Mucosa of stomach (tissue), 1 donor: ENCODE results near the gene SERPINA3.
"Not testable (repeated sequence)": the region's sequence is repeated elsewhere in the genome, so short reads cannot be mapped to it uniquely, and the experiment has no call there.

Experiments
- H3K27me3 ChIP-seq: one replicate; pipeline ENCODE4 v1.7.0; 2013; ENCODE audit warnings: mild to moderate bottlenecking, low read length; ENCODE audit not compliant: control insufficient read depth, insufficient read depth
- H3K36me3 ChIP-seq: one replicate; pipeline ENCODE4 v1.7.0; 2013; ENCODE audit warnings: low read length; ENCODE audit not compliant: control insufficient read depth, insufficient read depth
- H3K4me1 ChIP-seq: one replicate; pipeline ENCODE4 v1.7.0; 2013; ENCODE audit warnings: mild to moderate bottlenecking, low read length; ENCODE audit not compliant: control insufficient read depth, insufficient read depth
- H3K4me3 ChIP-seq: one replicate; pipeline ENCODE4 v1.7.0; 2013; ENCODE audit warnings: low read length
- H3K9ac ChIP-seq: one replicate; pipeline ENCODE4 v1.7.0; 2013; ENCODE audit warnings: mild to moderate bottlenecking, low read length, moderate library complexity
- H3K9me3 ChIP-seq: one replicate; pipeline ENCODE4 v1.7.0; 2013; ENCODE audit warnings: mild to moderate bottlenecking, low read length, moderate library complexity; ENCODE audit not compliant: control insufficient read depth
- donor health status: Pancreatic carcinoma.

Gene SERPINA3

DNA sequence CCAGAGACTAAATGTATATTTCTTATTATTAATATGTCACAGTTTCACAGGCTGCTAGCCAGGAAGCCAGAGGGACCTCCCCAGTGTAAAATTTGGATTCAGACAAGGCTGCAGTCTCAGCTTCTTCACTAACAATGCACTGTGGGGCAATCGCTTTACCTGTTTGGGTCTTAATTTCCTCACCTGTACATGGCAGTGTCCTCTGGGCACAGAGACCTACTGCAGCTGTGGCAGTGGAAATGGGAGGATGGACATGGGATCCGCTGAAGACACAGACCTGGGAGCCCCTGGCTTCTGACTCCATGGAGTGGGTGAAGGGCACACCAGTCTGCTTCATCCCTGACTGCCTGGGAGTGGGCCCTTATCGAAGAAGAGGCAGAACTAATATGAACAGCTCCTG is 37.9 kb upstream of the SERPINA3 start:
- H3K4me3 ChIP-seq, result no peak overlapping the region
- H3K9ac ChIP-seq, result no peak overlapping the region
- no peaks in the 10 kb centered on the region for H3K9me3 ChIP-seq
- no peaks in the 10 kb centered on the region for H3K27me3 ChIP-seq
- H3K4me1 ChIP-seq, result peaks cover 16% of the 10 kb centered on the region
- no peaks in the 10 kb centered on the region for H3K36me3 ChIP-seq

DNA sequence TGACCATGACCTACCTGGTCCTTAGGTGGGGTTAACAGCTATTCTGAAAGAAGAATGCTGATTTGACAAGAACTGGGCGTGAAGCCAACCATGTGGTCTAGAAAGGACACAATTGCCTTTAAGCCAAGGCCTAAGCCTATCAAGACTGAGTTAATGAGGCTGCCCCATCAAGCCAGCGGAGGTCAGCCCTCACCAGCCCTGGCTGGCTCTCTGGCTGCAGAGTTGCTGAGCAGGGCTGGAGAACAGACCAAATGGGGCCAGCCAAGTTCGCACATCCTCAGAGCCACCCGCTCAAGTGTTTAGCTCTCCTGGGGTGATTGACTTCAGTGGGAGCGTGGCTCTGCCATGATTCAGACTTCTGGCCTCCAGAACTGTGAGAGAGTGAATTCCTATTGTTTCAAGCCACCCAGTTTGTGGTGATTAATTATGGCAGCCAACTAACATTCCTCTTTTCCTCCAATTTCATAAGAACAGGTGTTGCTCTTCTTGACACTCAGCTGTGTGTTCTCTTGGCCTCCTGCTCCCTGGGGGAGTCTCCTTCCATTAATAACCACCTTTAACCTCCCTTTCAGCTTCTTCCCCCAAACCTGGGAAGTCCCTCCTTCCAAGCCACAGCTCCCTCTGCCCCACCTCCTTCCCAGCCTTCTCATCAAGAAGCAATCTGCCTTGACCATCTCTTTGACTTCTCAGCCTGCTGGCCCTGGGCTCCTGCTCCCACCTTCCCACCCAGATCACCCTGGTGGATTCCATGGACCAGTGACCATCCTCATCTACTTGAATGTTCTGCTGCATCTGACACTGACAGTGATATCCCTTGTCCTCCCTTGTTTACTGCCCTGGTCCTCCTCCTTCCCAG is 36.2 kb upstream of the SERPINA3 start:
- Histone ChIP-seq H3K9me3 (no peaks in the 10 kb centered on the region), H3K27me3 (no peaks in the 10 kb centered on the region)

DNA sequence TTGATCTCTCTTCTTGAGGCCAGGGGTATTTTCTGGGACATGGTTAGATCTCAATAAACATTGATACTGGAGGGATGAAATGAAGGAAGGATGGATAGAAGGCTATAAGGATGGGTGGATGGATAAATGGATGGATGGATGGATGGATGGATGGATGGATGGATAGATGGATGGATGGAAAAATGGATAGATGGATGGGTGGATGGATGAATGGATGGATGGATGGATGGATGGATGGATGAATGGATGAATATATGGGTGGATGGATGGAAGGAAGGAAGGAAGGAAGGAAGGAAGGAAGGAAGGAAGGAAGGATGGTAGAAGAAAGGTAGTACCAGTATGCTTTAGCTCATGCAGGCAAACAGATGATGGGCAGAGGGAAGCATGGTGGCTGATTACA is 34.7 kb upstream of the SERPINA3 start:
- H3K9me3 ChIP-seq, H3K36me3 ChIP-seq, H3K9ac ChIP-seq, H3K4me1 ChIP-seq, H3K4me3 ChIP-seq, H3K27me3 ChIP-seq: not testable (repeated sequence)

More for the DNA sequence above, 36.2 kb upstream of the SERPINA3 start:
- no peak overlapping the region for H3K4me3 ChIP-seq
- H3K4me1 ChIP-seq, result peaks cover 16% of the 10 kb centered on the region
- no peak overlapping the region for H3K9ac ChIP-seq
- H3K36me3 ChIP-seq, result no peaks in the 10 kb centered on the region

DNA sequence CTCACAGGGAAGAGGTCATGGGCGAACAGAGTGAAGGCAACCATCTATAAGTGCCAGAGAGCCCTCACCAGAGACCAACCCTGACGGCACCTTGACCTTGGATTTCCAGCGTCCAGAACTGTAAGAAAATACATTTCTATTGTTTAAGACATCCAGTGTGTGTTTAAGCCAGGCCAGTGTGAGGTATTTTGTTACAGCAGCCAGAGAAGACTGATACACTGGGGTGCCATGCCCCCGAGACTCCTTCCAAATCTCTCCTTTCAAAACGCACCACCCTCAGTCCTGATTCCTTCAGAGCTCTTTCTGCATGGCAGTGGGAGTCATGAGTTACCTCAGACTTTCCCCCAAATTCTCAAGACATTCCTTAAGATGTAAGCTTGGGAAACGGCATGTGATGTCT is 33.5 kb upstream of the SERPINA3 start:
- Histone ChIP-seq H3K27me3 (no peaks in the 10 kb centered on the region), H3K4me1 (no peaks in the 10 kb centered on the region)

DNA sequence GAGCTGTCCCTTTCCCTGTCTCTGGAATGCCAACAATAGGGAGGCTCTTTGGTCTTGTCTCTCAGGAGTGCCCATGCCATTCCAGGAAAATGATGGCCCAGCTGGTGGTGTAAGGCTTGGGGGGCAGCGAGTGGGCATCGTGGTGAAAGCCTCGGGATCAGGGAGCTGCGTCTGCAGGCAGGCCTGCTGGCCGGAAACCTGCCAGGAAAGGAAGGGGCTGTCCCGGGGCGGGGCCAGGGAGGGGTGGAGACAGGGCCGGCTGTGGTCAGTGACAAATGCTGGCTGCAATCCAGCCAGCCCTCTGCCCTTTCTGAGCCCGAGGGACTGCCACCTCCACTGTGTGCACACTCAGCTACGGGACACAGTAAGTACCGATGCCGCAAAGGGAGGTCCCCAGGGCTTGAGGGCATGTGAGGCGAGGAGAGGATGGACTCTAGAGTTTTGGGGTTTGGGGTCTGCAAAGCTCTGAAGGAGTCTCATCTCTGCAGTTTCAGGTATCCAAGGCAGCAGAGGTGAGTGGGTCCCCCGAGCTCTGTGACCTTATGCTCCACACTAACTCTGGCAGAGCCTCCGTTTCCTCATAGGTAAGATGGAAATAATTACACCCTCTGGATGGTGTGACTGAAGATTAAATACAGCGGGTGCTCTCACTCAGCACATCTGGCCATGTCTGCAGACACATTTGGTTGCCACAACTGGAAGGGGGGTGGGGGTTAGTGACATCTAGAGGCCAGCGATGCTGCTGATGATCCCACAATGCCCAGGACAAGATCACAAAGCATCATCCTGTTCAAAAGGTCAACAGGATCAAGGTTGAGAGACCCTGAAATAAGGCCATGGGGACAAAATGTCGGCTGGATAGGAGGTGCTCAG is 30.8 kb upstream of the SERPINA3 start, which contains the start of gene SERPINA5:
SERPINA5 (plus strand) TSS at position 300 of the 873 bp plus-strand sequence. CDS start 5,937 bp downstream, outside the sequence.
- H3K36me3 ChIP-seq, result no peaks in the 10 kb centered on the region
- no peak within 1 kb of the TSS for H3K9ac ChIP-seq
- no peak within 1 kb of the TSS for H3K4me3 ChIP-seq
- no peaks in the 10 kb centered on the region for H3K4me1 ChIP-seq
- no peaks in the 10 kb centered on the region for H3K27me3 ChIP-seq
- no peaks in the 10 kb centered on the region for H3K9me3 ChIP-seq

More for the DNA sequence above, 33.5 kb upstream of the SERPINA3 start:
- Histone ChIP-seq H3K9ac (no peak overlapping the region), H3K9me3 (no peaks in the 10 kb centered on the region), H3K36me3 (no peaks in the 10 kb centered on the region), H3K4me3 (no peak overlapping the region)

DNA sequence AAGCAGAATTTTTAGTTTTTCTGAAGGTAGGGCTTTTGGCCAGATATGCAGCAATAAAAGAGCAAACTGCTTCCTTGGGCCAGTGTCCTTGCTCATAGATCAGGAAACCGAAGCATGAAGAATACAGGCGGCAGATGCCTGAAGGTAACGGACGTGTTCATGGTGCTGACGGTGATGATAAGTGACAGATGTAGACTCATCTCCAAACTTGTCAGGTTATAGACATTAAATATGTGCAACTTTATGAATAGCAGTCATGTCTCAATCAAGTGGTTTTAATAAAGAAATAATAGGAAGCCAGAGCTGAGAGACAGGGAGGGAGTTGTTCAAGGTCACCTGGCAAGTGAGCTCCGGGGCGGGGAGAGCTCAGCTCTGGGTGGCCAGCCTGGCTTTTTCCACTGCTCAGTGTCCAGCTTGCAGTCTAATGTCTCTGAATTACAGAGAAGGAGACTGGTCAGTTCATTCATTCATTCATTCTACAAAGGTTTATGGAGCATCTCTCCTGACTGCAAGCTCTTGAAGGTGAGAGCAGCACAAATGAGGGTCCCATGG is 29.9 kb upstream of the SERPINA3 start:
- Histone ChIP-seq H3K9me3 (no peaks in the 10 kb centered on the region), H3K27me3 (no peaks in the 10 kb centered on the region), H3K4me1 (no peaks in the 10 kb centered on the region), H3K9ac (no peak overlapping the region), H3K36me3 (no peaks in the 10 kb centered on the region), H3K4me3 (no peak overlapping the region)

DNA sequence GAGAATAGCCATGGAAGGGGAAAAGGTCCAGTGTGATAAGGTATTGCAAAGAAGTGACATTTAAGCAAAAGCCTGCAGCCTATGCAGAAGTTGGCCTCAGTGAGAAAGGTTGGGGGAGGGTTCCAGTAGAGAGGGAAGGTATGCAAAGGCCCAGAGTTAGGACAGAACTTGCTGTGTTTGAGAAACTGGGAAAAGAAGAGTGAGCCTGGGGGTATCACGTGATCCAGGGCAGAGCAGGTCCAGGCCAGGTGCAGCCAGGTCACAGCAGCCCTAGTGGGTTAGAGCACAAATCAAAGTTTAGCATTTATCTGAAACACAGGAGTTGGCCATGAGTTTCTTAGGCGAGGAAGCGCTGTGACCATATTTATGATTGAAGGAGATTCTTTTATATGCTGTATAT is 29.3 kb upstream of the SERPINA3 start:
- no peaks in the 10 kb centered on the region for H3K27me3 ChIP-seq
- no peak overlapping the region for H3K4me3 ChIP-seq
- H3K36me3 ChIP-seq, result no peaks in the 10 kb centered on the region
- no peaks in the 10 kb centered on the region for H3K9me3 ChIP-seq
- H3K4me1 ChIP-seq, result no peaks in the 10 kb centered on the region
- no peak overlapping the region for H3K9ac ChIP-seq

DNA sequence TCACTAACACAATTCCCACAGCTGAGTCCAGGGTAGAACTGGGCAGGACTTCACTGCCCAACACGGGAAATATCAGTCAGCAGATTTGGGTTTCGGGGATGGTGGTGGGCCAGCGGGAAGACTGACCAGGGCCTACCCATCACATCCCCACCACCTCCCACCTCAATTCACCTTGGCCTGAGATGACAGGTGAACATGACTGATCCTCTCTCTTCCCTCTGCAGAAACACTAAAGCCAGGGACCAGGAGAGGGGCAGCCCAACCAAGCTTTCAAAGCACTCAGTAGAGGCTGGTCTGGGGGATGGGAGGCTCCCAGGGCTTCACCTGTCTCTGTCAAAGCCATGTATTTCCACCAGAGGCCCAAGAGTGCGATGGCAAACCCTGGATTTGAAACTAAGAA is 28.6 kb upstream of the SERPINA3 start:
- Histone ChIP-seq H3K9me3 (no peaks in the 10 kb centered on the region), H3K36me3 (no peaks in the 10 kb centered on the region), H3K9ac (no peak overlapping the region), H3K4me1 (no peaks in the 10 kb centered on the region), H3K4me3 (no peak overlapping the region), H3K27me3 (no peaks in the 10 kb centered on the region)

DNA sequence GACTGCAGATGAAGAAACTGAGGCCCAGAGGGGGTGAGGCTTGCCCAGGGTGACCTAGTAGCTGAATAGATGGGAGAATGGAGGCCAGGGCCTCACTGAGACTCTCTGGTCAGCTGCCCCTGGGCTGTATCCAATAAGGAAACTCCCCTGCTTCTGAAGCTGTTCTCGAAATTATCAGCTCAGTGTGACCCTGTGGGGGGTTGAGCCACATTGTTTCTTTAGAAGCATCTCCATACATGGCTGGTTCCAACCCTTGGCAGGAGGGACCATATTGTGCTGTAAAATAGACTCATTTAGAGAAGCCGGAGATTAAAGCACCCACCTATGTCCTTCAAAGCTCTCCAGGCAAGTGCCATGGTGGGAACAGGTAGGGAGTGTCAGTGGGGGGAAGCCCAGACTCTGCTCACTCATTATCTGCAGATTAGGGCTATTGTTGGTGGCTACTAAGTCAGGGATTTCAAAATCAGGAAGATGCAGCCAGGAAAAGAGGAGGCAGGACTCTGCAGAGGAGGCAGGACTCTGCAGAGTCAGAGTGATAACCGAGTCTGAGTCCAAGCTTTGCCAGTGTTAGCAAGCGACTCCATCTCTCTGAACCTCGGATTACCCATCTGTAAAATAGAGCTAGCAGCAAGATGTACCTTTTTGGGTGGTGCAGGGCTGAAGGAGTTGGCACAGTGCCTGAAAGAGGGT is 27.5 kb upstream of the SERPINA3 start:
- H3K9ac ChIP-seq, result no peak overlapping the region
- H3K36me3 ChIP-seq, result no peaks in the 10 kb centered on the region
- H3K4me3 ChIP-seq, result no peak overlapping the region
- no peaks in the 10 kb centered on the region for H3K4me1 ChIP-seq
- H3K27me3 ChIP-seq, result no peaks in the 10 kb centered on the region
- no peaks in the 10 kb centered on the region for H3K9me3 ChIP-seq

DNA sequence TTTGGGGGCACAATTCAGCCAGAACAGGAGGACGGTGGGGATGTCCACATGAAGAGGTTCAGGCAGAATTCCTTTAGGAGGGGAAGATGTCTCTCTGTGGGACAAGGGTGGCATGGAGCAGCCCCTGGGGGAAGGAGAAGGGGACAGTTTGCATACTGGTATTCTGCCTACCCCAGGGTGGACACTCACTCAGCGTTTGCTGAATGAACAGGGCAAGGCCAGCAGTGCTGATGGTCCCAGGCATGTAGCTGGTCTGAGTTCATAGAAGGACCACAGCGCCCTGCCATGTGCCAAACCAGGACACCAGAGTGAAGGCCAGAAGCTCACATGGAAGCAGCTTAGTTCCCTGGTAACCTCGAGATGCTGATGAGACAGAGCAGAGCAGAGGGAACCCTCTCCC is 25.6 kb upstream of the SERPINA3 start:
- Histone ChIP-seq H3K4me1 (no peaks in the 10 kb centered on the region), H3K27me3 (no peaks in the 10 kb centered on the region), H3K36me3 (no peaks in the 10 kb centered on the region)

DNA sequence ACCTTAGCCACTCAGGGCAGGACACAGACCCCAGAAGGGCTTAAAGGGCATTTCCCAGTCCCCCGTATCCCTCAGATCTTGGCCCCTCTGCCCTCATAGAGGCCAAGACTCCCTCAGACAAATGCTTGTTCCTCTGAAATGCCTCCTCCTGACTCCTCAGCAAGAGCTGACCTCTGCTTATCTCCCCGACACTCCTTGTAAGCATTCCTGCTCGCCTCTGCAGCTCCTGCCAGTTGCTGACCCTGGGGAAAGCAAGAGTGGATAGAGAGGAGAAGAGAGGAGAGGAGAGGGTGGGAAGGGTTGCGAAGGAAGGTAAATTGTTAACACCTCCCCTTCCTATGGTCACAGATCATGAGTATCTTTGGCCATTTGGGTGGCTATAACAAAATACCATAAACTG is 23.9 kb upstream of the SERPINA3 start:
- Histone ChIP-seq H3K4me3 (no peak overlapping the region), H3K36me3 (no peaks in the 10 kb centered on the region), H3K9me3 (no peaks in the 10 kb centered on the region)

More for the DNA sequence above, 25.6 kb upstream of the SERPINA3 start:
- H3K4me3 ChIP-seq, result no peak overlapping the region
- H3K9me3 ChIP-seq, result no peaks in the 10 kb centered on the region
- no peak overlapping the region for H3K9ac ChIP-seq

More for the DNA sequence above, 23.9 kb upstream of the SERPINA3 start:
- H3K4me1 ChIP-seq, result no peaks in the 10 kb centered on the region
- no peaks in the 10 kb centered on the region for H3K27me3 ChIP-seq
- H3K9ac ChIP-seq, result no peak overlapping the region
